Endometrial microvascular endothelial cells (primary cell): ENCODE results near the gene PAFAH2. TPM values are rescaled to one million over a fixed set of nuclear protein-coding genes. Genes with fewer than 3 reads are reported as not detected.

Source experiments
- in situ Hi-C: cut with HindIII; loops from 2 replicates; pipeline ENCODE4 v1.10.0; 2017; ENCODE audit warnings: low sequenced_read_pairs, low pct_unique_long_range_greater_than_20kb; ENCODE audit errors: inconsistent ontology term
- total RNA-seq: library from RNA; depleted of rRNA; stranded (reverse); fragments of >200 nt; gene quantifications from one replicate; pipeline ENCODE4 v1.2.3, GENCODE V29; 2015; ENCODE audit errors: inconsistent ontology term

Gene PAFAH2
- total RNA-seq, 1 donor from 2014 or later: 11.5 TPM

GRCh38 chr1:25918615-25919014, 79.2 kb downstream of the PAFAH2 start:
- in situ Hi-C loops: no loop called here

DNA sequence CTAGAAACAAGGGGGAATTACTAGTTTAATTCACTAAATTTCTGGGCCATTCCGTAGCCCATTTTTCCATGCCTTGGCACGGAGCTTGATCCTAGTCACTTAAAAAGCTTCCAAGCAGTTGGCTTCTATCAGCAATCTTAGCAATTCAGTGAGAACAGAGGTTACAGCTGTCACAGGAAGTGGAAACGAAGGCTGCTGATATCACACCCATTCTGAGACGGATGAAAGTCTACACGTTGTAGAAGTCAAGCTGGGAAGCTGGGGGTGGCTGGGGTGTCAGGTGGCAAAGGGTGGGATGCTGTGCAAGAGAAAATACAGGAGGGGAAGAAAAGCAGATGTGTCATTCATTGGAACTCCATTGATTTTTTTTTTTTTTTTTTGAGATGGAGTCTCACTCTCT, 79.9 kb downstream of the PAFAH2 start:
- in situ Hi-C loops: no loop called here

DNA sequence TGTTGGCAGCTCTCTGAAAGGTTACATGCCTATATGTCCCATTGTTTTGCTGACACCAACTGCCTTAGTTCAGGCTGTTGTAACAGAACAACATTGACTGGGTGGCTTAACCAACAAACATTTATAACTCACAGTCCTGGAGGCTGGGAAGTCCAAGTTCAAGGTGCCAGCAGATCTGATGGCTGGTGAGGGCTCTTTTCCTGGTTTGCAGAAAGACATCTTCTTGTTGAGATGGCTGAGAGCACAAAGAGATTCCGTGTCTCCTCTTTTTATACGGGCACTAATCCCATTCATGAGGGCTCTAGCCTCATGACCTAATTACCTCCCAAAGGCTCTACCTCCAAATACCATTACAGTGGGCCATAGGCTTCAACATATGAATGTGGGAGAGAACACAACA, 81.4 kb downstream of the PAFAH2 start:
- in situ Hi-C loops: no loop called here

GRCh38 chr1:25914074-25914995, 83.5 kb downstream of the PAFAH2 start:
- in situ Hi-C loops: no loop called here

GRCh38 chr1:25913206-25913605, 84.7 kb downstream of the PAFAH2 start:
- in situ Hi-C loops: no loop called here

DNA sequence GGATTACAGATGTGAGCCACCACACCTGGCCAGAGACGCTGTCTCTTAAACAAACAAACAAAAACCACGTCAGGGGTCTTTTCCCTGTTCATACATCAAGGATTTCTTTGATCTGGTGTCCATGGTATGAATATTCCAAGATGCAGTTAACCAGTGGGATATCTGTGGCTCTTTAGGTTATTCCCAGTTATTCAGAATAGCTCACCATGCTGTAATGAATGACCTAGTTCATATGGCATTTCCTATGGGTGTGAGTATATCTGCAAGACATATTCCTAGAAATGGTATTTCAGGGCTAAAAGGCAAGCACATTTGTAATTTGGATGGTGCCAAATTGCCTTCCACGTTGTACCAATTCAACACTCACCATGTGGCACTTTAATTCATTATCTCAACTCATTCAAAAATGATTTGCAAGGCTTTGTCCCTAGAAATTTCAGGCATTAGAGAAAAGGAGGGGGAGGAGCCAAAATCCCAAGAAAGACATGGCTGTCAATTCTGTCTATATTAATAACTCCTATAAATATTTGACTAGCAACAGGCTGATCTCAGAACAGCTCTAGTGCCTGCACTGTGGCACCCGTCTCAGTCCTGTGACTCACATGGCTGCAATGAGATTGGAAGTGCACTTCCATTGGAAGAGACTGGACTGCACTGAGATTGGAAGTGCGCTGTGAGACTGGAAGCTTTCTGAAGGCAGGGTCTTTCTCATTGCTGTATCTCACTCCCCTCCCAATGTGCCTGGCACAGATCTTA, 85.6 kb downstream of the PAFAH2 start:
- in situ Hi-C loops: no loop called here

DNA sequence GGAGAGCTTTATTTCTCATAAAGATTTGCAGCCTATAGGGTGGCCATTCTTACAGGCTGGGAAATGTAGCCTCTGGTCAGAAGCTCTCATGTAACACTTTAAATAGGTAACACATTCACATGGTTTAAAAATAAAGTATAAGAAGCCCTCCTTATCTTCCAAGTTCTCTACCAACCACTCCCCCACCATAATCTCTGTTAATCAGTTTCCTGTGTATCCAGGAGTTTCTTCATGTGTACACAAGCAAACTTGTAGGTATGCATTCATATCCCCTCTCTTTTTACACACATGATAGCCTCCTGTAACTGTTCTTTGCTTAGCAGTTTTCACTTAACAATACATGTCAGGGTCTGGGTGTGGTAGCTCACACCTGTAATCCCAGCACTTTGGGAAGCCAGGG, 86.7 kb downstream of the PAFAH2 start:
- in situ Hi-C loops: no loop called here

Other genes starting within 250 kb of the PAFAH2 start
- 87.4 TPM for gene SELENON, start 197.9 kb downstream of the PAFAH2 start, total RNA-seq
- 47.1 TPM for gene MTFR1L, start 178.1 kb downstream of the PAFAH2 start, total RNA-seq
- 1.6 TPM for gene AUNIP, start 138.6 kb downstream of the PAFAH2 start, total RNA-seq
- 5.5 TPM for gene PAQR7, start 122.4 kb downstream of the PAFAH2 start, total RNA-seq
- 92.3 TPM for gene STMN1, start 91.6 kb downstream of the PAFAH2 start, total RNA-seq
- gene EXTL1, start 23.7 kb upstream of the PAFAH2 start, total RNA-seq: not detected
- gene SLC30A2, start 48.1 kb upstream of the PAFAH2 start, total RNA-seq: not detected
- gene TRIM63, start 69.6 kb upstream of the PAFAH2 start, total RNA-seq: not detected
- 4.1 TPM for gene PDIK1L, start 113.8 kb upstream of the PAFAH2 start, total RNA-seq
- gene FAM110D, start 161.0 kb upstream of the PAFAH2 start, total RNA-seq: 1.1 TPM
- not detected for gene C1orf232, start 170.9 kb upstream of the PAFAH2 start, total RNA-seq
- 49.0 TPM for gene ZNF593, start 171.8 kb upstream of the PAFAH2 start, total RNA-seq
- not detected for gene ZNF593OS, start 173.8 kb upstream of the PAFAH2 start, total RNA-seq
- gene CNKSR1, start 179.4 kb upstream of the PAFAH2 start, total RNA-seq: not detected
- not detected for gene CATSPER4, start 192.5 kb upstream of the PAFAH2 start, total RNA-seq
- 11.7 TPM for gene CEP85, start 236.1 kb upstream of the PAFAH2 start, total RNA-seq